H7 (cell line): ENCODE data around the gene TLE4. TPM values are rescaled to one million over a fixed set of nuclear protein-coding genes. Genes with fewer than 3 reads are reported as not detected.

ENCODE experiments used
- DNase-seq: peaks from one replicate; pipeline ENCODE4 v3.0.0; 2012
- H3K27me3 ChIP-seq: 2 replicates; pipeline ENCODE4 v1.6.0; 2011; ENCODE audit warnings: mild to moderate bottlenecking, low read length; ENCODE audit not compliant: control insufficient read depth, insufficient read depth
- H3K36me3 ChIP-seq: replicated peaks from 2 replicates; pipeline ENCODE4 v1.5.1; 2011; ENCODE audit warnings: low read length; ENCODE audit not compliant: control insufficient read depth, insufficient read depth
- H3K4me3 ChIP-seq: 2 replicates; pipeline ENCODE4 v1.5.1; 2011; ENCODE audit warnings: low read depth, mild to moderate bottlenecking, control low read depth, low read length, moderate library complexity; ENCODE audit not compliant: insufficient read depth
- total RNA-seq: library from RNA; depleted of rRNA; stranded (reverse); fragments of >200 nt; shearing (Covaris generic); gene quantifications from 2 replicates; pipeline ENCODE4 v1.2.3, GENCODE V29; 2014

TLE4 gene
- total RNA-seq, 1 experiment from 2014 or later, result 31.8 TPM

GRCh38 chr9:79579624-79580023 is 7.9 kb downstream of the TLE4 start:
- H3K27me3 ChIP-seq, result no peaks in the 10 kb centered on the region
- H3K36me3 ChIP-seq, result no peaks in the 10 kb centered on the region; the same call in 1 of the 2 replicates
- no peak overlapping the region for H3K4me3 ChIP-seq
- no peak for DNase-seq

DNA sequence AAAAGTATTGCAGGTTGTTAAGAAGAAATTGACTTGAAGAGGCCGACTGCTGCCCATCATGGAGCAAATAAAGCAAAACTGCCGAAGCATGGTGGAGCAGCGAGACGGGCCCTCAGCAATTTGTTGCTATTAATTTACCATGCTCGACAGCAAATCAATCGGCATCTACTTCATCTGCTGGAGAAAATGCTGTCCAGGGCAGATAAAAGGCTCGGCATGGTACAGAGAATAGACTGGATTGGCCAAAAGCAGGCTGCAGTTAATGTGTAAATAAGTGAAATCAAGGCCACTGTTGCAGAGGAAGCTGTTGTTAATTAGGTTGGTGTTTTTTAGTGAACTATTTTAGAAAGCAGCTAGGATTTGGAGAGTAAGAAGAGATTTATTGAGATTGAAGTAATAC is 8.3 kb downstream of the TLE4 start:
- DNase-seq, result no peak
- Histone ChIP-seq H3K27me3 (no peaks in the 10 kb centered on the region), H3K36me3 (no peaks in the 10 kb centered on the region; the same call in 1 of the 2 replicates)

DNA sequence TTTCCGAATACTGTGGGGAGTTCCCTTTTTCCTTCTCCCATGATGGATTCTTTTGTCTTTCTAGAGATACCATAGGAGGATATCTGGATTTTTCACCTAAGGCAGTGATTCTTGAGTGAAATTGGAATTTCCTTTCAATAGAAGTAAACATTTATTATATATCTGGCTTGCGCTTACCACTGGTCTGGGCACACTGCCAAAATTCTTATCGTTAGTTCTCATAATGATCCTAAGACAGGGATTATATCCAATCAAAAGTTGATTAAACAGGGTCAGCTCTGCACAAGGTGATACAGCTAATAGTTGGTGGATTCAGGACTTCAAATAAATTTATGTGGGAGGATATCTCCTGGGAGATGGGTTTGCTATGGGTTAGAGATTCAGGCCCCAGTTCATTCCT is 9.6 kb downstream of the TLE4 start:
- DNase-seq, result no peak
- H3K27me3 ChIP-seq, result no peaks in the 10 kb centered on the region
- no peaks in the 10 kb centered on the region for H3K36me3 ChIP-seq
- no peak overlapping the region for H3K4me3 ChIP-seq

More for the DNA sequence above, 8.3 kb downstream of the TLE4 start:
- H3K4me3 ChIP-seq, result no peak overlapping the region

DNA sequence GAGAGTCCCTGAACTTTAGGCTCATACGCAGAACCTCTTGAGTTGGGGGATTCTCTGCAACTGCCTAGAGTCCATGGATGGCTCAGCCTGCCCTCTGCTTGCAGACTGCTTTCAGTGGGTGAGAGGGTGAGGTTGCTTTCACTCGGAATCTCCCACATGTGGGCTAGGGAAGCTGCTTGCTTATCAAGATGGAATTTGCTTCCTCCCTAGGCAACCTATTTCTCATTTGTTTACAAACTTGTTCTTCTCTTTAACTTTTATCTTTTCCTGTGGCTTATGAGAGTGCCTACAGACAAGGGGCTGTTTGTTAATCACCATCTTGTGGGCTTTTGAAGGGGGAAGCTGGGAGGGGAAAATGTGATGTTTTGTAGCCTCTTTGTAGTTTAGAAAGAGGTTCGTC is 10.0 kb downstream of the TLE4 start:
- Histone ChIP-seq H3K27me3 (no peaks in the 10 kb centered on the region), H3K36me3 (no peaks in the 10 kb centered on the region), H3K4me3 (no peak overlapping the region)
- no peak for DNase-seq

DNA sequence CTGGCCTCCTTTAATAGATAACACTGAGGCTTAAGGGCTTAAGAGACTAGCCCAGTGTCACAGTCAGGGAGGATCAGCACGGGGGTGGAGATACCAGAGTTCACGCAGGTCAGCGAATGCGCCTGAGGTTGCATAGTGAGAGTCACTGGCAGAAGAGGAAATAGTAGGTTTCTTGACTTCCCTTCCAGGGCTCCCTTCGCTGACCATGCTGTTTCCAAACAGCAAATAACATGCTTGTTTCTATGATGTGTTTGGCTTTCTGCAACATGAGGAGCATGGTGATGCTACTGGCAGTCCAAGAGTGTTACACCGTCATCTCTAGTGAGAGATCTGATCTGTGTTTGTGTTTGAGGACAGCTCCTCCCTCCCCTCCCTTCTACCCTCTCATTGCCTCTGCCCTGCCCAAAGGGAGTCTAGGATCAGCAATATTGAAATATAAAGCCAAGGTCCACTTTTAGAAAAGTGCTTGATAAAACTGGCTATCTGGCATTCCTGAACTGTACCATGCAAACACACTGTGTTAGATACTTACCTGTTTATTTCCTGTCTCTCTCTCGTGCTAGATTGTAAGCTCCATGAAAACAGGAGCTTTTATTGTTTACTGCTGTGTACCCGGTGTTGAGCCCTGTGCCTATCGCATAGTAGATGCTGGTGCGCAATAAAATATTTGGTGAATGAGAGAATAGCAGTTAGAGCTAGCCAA is 12.3 kb downstream of the TLE4 start:
- Histone ChIP-seq H3K4me3 (no peak overlapping the region), H3K27me3 (no peaks in the 10 kb centered on the region), H3K36me3 (no peaks in the 10 kb centered on the region)
- no peak for DNase-seq

GRCh38 chr9:79584655-79584982 is 12.9 kb downstream of the TLE4 start:
- Histone ChIP-seq H3K36me3 (no peaks in the 10 kb centered on the region), H3K4me3 (no peak overlapping the region), H3K27me3 (no peaks in the 10 kb centered on the region)
- DNase-seq, result no peak

- Histone ChIP-seq H3K4me3 (no peak overlapping the region), H3K36me3 (no peaks in the 10 kb centered on the region), H3K27me3 (no peaks in the 10 kb centered on the region)
- no peak for DNase-seq
These were observed 16.9 kb downstream of the TLE4 start for GRCh38 chr9:79588488-79589223.

GRCh38 chr9:79591458-79591857 is 19.7 kb downstream of the TLE4 start:
- DNase-seq, result no peak
- Histone ChIP-seq H3K36me3 (no peaks in the 10 kb centered on the region), H3K27me3 (no peaks in the 10 kb centered on the region), H3K4me3 (no peak overlapping the region)

GRCh38 chr9:79592726-79593493 is 21.1 kb downstream of the TLE4 start:
- Histone ChIP-seq H3K27me3 (no peaks in the 10 kb centered on the region), H3K4me3 (no peak overlapping the region), H3K36me3 (no peaks in the 10 kb centered on the region)
- no peak for DNase-seq

GRCh38 chr9:79598562-79599345 is 27.0 kb downstream of the TLE4 start:
- Histone ChIP-seq H3K27me3 (no peaks in the 10 kb centered on the region), H3K4me3 (no peak overlapping the region), H3K36me3 (no peaks in the 10 kb centered on the region)
- DNase-seq, result no peak

- DNase-seq, result no peak
- no peak overlapping the region for H3K4me3 ChIP-seq
- H3K27me3 ChIP-seq, result no peaks in the 10 kb centered on the region
- no peaks in the 10 kb centered on the region for H3K36me3 ChIP-seq
These were observed 28.7 kb downstream of the TLE4 start for GRCh38 chr9:79600466-79600865.

DNA sequence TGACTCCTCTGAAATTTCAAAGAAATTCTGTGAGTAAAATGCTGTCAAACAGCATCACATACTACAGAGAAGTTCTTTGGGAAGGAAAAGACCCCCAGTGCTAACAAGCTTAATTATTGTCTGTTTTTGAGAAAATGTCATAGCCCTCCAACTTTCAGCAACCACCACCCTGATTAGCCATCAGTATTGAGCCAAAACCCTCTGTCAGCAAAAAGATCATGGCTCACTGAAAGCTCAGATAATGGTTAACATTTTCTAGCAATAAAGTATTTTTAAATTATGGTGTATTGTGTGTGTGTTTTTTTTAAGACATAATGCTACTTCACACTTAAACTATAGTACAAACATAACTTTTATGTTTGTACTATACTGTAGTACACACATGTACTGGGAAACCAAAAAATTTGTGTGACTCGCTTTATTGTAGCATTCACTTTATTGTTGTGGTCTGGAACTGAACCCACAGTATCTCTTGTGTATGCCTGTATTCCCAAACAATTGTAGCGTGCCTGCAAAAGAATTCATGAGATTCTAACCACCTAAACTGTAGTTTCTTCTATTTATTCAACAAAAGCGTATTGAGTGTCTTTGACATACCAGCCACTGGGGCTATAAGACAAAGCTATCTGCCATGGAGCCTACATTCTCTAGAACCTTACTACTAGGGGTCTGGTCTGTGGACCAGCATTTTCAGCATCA is 31.6 kb downstream of the TLE4 start:
- H3K4me3 ChIP-seq, result no peak overlapping the region
- H3K27me3 ChIP-seq, result no peaks in the 10 kb centered on the region
- no peaks in the 10 kb centered on the region for H3K36me3 ChIP-seq
- no peak for DNase-seq

GRCh38 chr9:79604149-79604548 is 32.4 kb downstream of the TLE4 start:
- Histone ChIP-seq H3K36me3 (no peaks in the 10 kb centered on the region), H3K4me3 (no peak overlapping the region), H3K27me3 (no peaks in the 10 kb centered on the region)
- no peak for DNase-seq
